ENCODE measurements around the gene RAN. TPM values are rescaled to one million over a fixed set of nuclear protein-coding genes. Genes with fewer than 3 reads are reported as not detected.
"Not testable (repeated sequence)": the region's sequence is repeated elsewhere in the genome, so short reads cannot be mapped to it uniquely, and the experiment has no call there.

The RAN gene
- total RNA-seq, 1 experiment from 2014 or later: 1,538 TPM

- Mint-ChIP-seq H3K9me3 (ENCODE audit: low read depth, unreplicated experiment) (peaks cover 5% of the 10 kb centered on the region), H3K4me3 (ENCODE audit: low read depth, unreplicated experiment) (no peak overlapping the region), H3K4me1 (ENCODE audit: low read depth, unreplicated experiment) (peaks cover 25% of the 10 kb centered on the region), H3K27ac (ENCODE audit: unreplicated experiment) (no peak overlapping the region), H3K36me3 (ENCODE audit: insufficient read depth, unreplicated experiment) (peaks cover 30% of the 10 kb centered on the region), H3K27me3 (ENCODE audit: unreplicated experiment) (peaks cover 14% of the 10 kb centered on the region)
- DNase-seq: no peak
- intact Hi-C loops (cut with micrococcal nuclease; ENCODE audit: unreplicated experiment): no loop called here
- CTCF ChIA-PET: no interaction called here
- TF ChIP-seq, protein P1, sequence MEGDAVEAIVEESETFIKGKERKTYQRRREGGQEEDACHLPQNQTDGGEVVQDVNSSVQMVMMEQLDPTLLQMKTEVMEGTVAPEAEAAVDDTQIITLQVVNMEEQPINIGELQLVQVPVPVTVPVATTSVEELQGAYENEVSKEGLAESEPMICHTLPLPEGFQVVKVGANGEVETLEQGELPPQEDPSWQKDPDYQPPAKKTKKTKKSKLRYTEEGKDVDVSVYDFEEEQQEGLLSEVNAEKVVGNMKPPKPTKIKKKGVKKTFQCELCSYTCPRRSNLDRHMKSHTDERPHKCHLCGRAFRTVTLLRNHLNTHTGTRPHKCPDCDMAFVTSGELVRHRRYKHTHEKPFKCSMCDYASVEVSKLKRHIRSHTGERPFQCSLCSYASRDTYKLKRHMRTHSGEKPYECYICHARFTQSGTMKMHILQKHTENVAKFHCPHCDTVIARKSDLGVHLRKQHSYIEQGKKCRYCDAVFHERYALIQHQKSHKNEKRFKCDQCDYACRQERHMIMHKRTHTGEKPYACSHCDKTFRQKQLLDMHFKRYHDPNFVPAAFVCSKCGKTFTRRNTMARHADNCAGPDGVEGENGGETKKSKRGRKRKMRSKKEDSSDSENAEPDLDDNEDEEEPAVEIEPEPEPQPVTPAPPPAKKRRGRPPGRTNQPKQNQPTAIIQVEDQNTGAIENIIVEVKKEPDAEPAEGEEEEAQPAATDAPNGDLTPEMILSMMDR (IDR thresholded peaks at IDR 0.05; ENCODE audit: unreplicated experiment): no peak
- BruUV-seq (replicated peaks): no TSS peak
These were observed 9.2 kb downstream of the RAN start for GRCh38 chr12:130881046-130881445.

DNA sequence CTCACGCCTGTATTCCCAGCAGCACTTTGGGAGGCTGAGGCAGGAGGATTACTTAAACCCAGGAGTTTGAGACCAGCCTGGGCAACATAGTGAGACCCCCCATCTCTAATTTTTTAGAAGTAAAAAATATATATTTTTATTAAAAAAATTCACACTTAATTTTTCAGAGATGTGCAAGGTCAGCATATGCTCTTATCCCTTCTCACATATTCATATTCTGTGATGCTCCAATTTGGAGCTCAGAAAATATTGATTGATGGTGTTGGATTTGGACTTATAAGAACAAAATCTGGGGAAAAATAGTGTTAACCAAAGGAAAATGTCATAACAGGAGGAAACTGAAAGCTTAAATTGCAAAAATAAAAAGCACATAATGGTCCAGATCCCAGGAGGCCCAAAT is 9.7 kb downstream of the RAN start:
- TF ChIP-seq, protein P1 (IDR thresholded peaks at IDR 0.05; ENCODE audit: unreplicated experiment): no peak
- no TSS peak for BruUV-seq (replicated peaks)
- DNase-seq: no peak
- Mint-ChIP-seq H3K4me1 (ENCODE audit: low read depth, unreplicated experiment) (peaks cover 25% of the 10 kb centered on the region), H3K4me3 (ENCODE audit: low read depth, unreplicated experiment) (no peak overlapping the region), H3K27me3 (ENCODE audit: unreplicated experiment) (peaks cover 14% of the 10 kb centered on the region), H3K27ac (ENCODE audit: unreplicated experiment) (no peak overlapping the region), H3K9me3 (ENCODE audit: low read depth, unreplicated experiment) (peaks cover 5% of the 10 kb centered on the region), H3K36me3 (ENCODE audit: insufficient read depth, unreplicated experiment) (peaks cover 25% of the 10 kb centered on the region)
- CTCF ChIA-PET: no interaction called here
- intact Hi-C loops (cut with micrococcal nuclease; ENCODE audit: unreplicated experiment): no loop called here

- H3K4me1 Mint-ChIP-seq (ENCODE audit: low read depth, unreplicated experiment); CTCF ChIA-PET; DNase-seq; intact Hi-C loops (cut with micrococcal nuclease; ENCODE audit: unreplicated experiment); H3K4me3 Mint-ChIP-seq (ENCODE audit: low read depth, unreplicated experiment); BruUV-seq (replicated peaks); H3K27me3 Mint-ChIP-seq (ENCODE audit: unreplicated experiment); H3K27ac Mint-ChIP-seq (ENCODE audit: unreplicated experiment); H3K9me3 Mint-ChIP-seq (ENCODE audit: low read depth, unreplicated experiment); H3K36me3 Mint-ChIP-seq (ENCODE audit: insufficient read depth, unreplicated experiment): not testable (repeated sequence)
These were observed 15.3 kb downstream of the RAN start for GRCh38 chr12:130887190-130887589.

- H3K4me1 Mint-ChIP-seq (ENCODE audit: low read depth, unreplicated experiment): no peaks in the 10 kb centered on the region
- no peak overlapping the region for H3K27ac Mint-ChIP-seq (ENCODE audit: unreplicated experiment)
- H3K36me3 Mint-ChIP-seq (ENCODE audit: insufficient read depth, unreplicated experiment): no peaks in the 10 kb centered on the region
- no peaks in the 10 kb centered on the region for H3K27me3 Mint-ChIP-seq (ENCODE audit: unreplicated experiment)
- no peak overlapping the region for H3K4me3 Mint-ChIP-seq (ENCODE audit: low read depth, unreplicated experiment)
- intact Hi-C loops (cut with micrococcal nuclease; ENCODE audit: unreplicated experiment): no loop called here
- no TSS peak for BruUV-seq (replicated peaks)
- CTCF ChIA-PET: no interaction called here
- H3K9me3 Mint-ChIP-seq (ENCODE audit: low read depth, unreplicated experiment): peaks cover 2% of the 10 kb centered on the region
- TF ChIP-seq, protein P1 (IDR thresholded peaks at IDR 0.05; ENCODE audit: unreplicated experiment): no peak
- DNase-seq: no peak
These were observed 32.2 kb downstream of the RAN start for GRCh38 chr12:130904064-130904463.

DNA sequence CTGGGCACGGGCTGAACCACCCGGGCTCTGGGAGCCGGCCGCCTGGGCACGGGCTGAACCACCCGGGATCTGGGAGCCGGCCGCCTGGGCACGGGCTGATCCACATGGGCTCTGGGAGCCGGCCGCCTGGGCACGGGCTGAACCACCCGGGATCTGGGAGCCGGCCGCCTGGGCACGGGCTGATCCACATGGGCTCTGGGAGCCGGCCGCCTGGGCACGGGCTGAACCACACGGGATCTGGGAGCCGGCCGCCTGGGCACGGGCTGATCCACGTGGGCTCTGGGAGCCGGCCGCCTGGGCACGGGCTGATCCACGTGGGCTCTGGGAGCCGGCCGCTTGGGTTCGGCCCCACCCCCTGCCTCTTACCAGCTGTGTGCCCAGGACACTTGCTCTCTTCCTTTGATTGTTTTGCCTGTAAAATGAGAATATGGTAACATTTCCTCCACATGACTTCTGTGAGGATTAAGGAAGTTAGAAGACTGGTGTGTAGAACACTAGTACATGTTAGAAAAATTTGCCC is 33.1 kb downstream of the RAN start:
- intact Hi-C loops (cut with micrococcal nuclease; ENCODE audit: unreplicated experiment); H3K36me3 Mint-ChIP-seq (ENCODE audit: insufficient read depth, unreplicated experiment); H3K27ac Mint-ChIP-seq (ENCODE audit: unreplicated experiment); H3K9me3 Mint-ChIP-seq (ENCODE audit: low read depth, unreplicated experiment); BruUV-seq (replicated peaks); DNase-seq; H3K27me3 Mint-ChIP-seq (ENCODE audit: unreplicated experiment); H3K4me3 Mint-ChIP-seq (ENCODE audit: low read depth, unreplicated experiment); CTCF ChIA-PET; H3K4me1 Mint-ChIP-seq (ENCODE audit: low read depth, unreplicated experiment): not testable (repeated sequence)
